Measurements from ENCODE around the gene UIMC1. TPM values are rescaled to one million over a fixed set of nuclear protein-coding genes. Genes with fewer than 3 reads are reported as not detected.
"Not testable (repeated sequence)": the region's sequence is repeated elsewhere in the genome, so short reads cannot be mapped to it uniquely, and the experiment has no call there.

The UIMC1 gene
- total and polyA plus RNA-seq, 8 donors = 11.6 to 81.7 (median 33.2) TPM

DNA sequence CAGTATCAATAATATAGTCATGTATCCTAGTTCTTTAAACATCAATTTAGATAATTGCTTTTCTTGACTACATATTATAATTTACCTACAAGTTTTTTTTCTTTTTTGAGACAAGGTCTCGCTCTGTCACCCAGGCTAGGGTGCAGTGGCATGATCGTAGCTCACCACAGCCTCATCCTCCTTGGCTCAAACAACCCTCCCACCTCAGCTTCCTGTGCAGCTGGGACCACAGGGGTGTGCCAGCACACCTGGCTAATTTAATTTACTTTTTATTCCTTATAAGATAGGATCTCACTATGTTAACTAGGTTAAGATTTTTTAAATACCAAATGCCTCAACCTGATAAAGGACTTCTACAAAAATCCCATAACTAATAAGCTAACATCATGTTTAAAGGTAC, 21.1 kb downstream of the UIMC1 start:
- Histone ChIP-seq H3K9me3 (no peaks in the 10 kb centered on the region), H3K27me3 (no peaks in the 10 kb centered on the region), H3K36me3 (peaks cover 14 to 22% (median 21%) of the 10 kb centered on the region in 4 donors), H3K4me1 (peaks cover 0 to 21% (median 11%) of the 10 kb centered on the region in 4 donors), H3K4me3 (no peak overlapping the region), H3K27ac (no peak overlapping the region)
- TF ChIP-seq POLR2A (IDR thresholded peaks at IDR 0.05) (no peak), POLR2AphosphoS5 (IDR thresholded peaks at IDR 0.05) (no peak), EP300 (IDR thresholded peaks at IDR 0.05) (no peak)
- TF ChIP-seq, protein P1, sequence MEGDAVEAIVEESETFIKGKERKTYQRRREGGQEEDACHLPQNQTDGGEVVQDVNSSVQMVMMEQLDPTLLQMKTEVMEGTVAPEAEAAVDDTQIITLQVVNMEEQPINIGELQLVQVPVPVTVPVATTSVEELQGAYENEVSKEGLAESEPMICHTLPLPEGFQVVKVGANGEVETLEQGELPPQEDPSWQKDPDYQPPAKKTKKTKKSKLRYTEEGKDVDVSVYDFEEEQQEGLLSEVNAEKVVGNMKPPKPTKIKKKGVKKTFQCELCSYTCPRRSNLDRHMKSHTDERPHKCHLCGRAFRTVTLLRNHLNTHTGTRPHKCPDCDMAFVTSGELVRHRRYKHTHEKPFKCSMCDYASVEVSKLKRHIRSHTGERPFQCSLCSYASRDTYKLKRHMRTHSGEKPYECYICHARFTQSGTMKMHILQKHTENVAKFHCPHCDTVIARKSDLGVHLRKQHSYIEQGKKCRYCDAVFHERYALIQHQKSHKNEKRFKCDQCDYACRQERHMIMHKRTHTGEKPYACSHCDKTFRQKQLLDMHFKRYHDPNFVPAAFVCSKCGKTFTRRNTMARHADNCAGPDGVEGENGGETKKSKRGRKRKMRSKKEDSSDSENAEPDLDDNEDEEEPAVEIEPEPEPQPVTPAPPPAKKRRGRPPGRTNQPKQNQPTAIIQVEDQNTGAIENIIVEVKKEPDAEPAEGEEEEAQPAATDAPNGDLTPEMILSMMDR (IDR thresholded peaks at IDR 0.05) = no peak
- 64 to 71% (median 65%) methylated on average over 2 of the region's 2 CpGs for WGBS, 5 donors
- no peak for DNase-seq
- intact Hi-C loops (cut with DNase I; ENCODE audit: low total_unique reads) = no loop called here

DNA sequence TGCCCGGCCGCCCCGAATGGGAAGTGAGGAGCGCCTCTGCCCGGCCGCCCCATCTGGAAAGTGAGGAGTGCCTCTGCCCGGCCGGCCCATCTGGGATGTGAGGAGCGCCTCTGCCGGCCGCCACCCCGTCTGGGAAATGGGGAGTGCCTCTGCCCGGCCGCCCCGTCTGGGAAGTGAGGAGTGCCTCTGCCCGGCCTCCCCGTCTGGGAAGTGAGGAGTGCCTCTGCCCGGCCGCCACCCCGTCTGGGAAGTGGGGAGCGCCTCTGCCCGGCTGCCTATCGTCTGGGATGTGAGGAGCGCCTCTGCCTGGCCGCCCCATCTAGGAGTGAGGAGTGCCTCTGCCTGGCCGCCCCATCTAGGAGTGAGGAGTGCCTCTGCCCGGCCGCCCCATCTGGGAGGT, 22.4 kb downstream of the UIMC1 start:
- DNase-seq; intact Hi-C loops (cut with DNase I; ENCODE audit: low total_unique reads): not testable (repeated sequence)

DNA sequence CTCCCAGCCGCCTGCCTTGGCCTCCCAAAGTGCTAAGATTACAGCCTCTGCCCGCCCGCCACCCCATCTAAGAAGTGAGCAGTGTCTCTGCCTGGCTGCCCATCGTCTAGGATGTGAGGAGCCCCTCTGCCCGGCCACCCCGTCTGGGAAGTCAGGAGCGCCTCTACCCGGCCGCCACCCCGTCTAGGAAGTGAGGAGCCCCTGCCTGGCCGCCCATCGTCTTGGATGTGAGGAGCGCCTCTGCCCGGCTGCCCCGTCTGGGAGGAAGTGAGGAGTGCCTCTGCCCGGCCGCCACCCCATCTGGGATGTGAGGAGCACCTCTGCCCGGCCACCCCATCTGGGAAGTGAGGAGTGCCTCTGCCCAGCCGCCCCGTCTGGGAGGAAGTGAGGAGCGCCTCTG, 23.0 kb downstream of the UIMC1 start:
- Histone ChIP-seq H3K4me1 (peaks cover 0 to 17% (median 11%) of the 10 kb centered on the region in 4 donors), H3K36me3 (peaks cover 14 to 41% (median 38%) of the 10 kb centered on the region in 4 donors)
- H3K27ac ChIP-seq; H3K27me3 ChIP-seq; H3K4me3 ChIP-seq; intact Hi-C loops (cut with DNase I; ENCODE audit: low total_unique reads); DNase-seq; H3K9me3 ChIP-seq: not testable (repeated sequence)
- WGBS, 5 donors = 93 to 99% (median 95%) methylated on average over 3 to 21 of the region's 21 CpGs

More for the DNA sequence above, 22.4 kb downstream of the UIMC1 start:
- H3K4me3 ChIP-seq, H3K27ac ChIP-seq, H3K9me3 ChIP-seq, H3K27me3 ChIP-seq: not testable (repeated sequence)
- 96 to 99% (median 97%) methylated on average over 23 to 28 of the region's 28 CpGs for WGBS, 5 donors
- H3K36me3 ChIP-seq = peaks cover 14 to 35% (median 34%) of the 10 kb centered on the region in 4 donors
- peaks cover 0 to 21% (median 11%) of the 10 kb centered on the region in 4 donors for H3K4me1 ChIP-seq

DNA sequence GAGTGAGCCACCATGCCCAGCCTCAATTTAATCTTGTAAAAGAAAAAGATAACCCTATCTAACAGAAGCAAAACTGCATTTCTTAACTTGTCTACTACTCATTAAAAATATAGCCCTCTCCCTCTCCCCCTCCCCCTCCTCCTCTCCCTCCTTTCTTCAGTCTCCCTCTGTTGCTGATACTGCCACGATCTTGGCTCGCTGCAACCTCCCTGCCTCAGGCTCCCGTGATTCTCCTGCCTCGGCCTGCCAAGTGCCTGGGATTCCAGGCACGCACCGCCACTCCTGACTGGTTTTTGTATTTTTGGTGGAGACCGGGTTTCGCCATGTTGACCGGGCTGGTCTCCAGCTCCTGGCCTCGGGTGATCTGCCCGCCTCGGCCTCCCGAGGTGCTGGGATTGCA, 23.5 kb downstream of the UIMC1 start:
- peaks cover 14 to 41% (median 39%) of the 10 kb centered on the region in 4 donors for H3K36me3 ChIP-seq
- H3K4me1 ChIP-seq = peaks cover 0 to 17% (median 8%) of the 10 kb centered on the region in 4 donors
- DNase-seq; intact Hi-C loops (cut with DNase I; ENCODE audit: low total_unique reads); H3K9me3 ChIP-seq; H3K27ac ChIP-seq; H3K4me3 ChIP-seq; H3K27me3 ChIP-seq: not testable (repeated sequence)
- 75 to 87% (median 86%) methylated on average over 13 of the region's 13 CpGs for WGBS, 5 donors

DNA sequence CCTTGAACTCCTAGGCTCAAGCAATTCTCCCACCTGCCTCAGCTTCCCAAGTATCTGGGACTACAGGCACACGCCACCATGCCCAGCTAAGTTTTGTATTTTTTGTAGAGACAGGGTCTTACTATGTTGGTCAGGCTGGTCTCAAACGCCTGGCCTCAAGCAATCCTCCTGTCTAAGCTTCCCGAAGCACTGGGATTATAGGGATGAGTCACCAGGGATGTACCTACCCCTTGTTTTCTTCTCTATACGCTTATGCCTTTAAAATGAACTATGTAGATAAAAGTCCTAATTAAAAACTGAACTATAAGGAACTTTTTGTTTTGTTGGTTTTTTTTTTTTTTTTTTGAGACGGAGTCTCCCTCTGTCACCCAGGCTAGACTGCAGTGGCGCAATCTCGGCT, 25.8 kb downstream of the UIMC1 start:
- peaks cover 0 to 11% (median 6%) of the 10 kb centered on the region in 4 donors for H3K4me1 ChIP-seq
- 86 to 94% (median 93%) methylated on average over 7 of the region's 7 CpGs for WGBS, 5 donors
- DNase-seq = no peak
- no peaks in the 10 kb centered on the region for H3K9me3 ChIP-seq
- H3K27me3 ChIP-seq = no peaks in the 10 kb centered on the region
- intact Hi-C loops (cut with DNase I; ENCODE audit: low total_unique reads) = no loop called here
- peaks cover 14 to 61% (median 51%) of the 10 kb centered on the region in 4 donors for H3K36me3 ChIP-seq
- no peak overlapping the region for H3K27ac ChIP-seq
- TF ChIP-seq POLR2A (IDR thresholded peaks at IDR 0.05) = no peak
- no peak for TF ChIP-seq POLR2AphosphoS5 (IDR thresholded peaks at IDR 0.05)
- TF ChIP-seq, protein P1 (IDR thresholded peaks at IDR 0.05) = no peak
- no peak for TF ChIP-seq EP300 (IDR thresholded peaks at IDR 0.05)
- H3K4me3 ChIP-seq = no peak overlapping the region

DNA sequence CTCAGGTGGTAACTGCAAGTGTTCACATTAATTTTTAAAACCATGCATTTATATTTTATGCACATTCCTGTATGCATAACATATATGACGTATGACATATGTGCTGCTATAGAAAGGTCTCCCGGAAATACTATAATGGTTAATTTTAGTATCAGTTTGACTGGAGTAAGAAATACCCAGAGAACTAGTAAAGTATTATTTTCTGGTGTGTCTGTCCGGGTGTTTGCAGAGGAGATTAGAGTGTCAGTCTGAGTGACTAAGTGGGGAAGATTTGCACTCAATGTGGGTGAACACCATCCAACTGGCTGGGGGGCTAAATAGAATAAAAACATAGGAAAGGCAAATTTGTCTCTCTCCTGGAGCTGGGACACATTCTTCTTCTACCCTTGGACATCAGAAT, 26.9 kb downstream of the UIMC1 start:
- intact Hi-C loops (cut with DNase I; ENCODE audit: low total_unique reads) = no loop called here
- no peaks in the 10 kb centered on the region for H3K27me3 ChIP-seq
- WGBS, 5 donors = 75 to 85% (median 81%) methylated on average over 3 of the region's 3 CpGs
- no peak overlapping the region for H3K27ac ChIP-seq
- TF ChIP-seq POLR2A (IDR thresholded peaks at IDR 0.05) (no peak), POLR2AphosphoS5 (IDR thresholded peaks at IDR 0.05) (no peak), EP300 (IDR thresholded peaks at IDR 0.05) (no peak)
- TF ChIP-seq, protein P1 (IDR thresholded peaks at IDR 0.05) = no peak
- H3K4me3 ChIP-seq = no peak overlapping the region
- no peaks in the 10 kb centered on the region for H3K4me1 ChIP-seq
- no peak for DNase-seq
- H3K36me3 ChIP-seq = peaks cover 17 to 71% (median 59%) of the 10 kb centered on the region in 4 donors
- H3K9me3 ChIP-seq = no peaks in the 10 kb centered on the region

All from stomach (tissue), 9 donors.